OCI-LY7 (cell line): ENCODE measurements around the gene DPP10. TPM values are rescaled to one million over a fixed set of nuclear protein-coding genes. Genes with fewer than 3 reads are reported as not detected.

ENCODE experiments used
- BruUV-seq: library from RNA; stranded (reverse); fragments of 400-500 nt; replicated peaks from 2 replicates; lab custom pipeline; 2021; lab: Mats Ljungman, UMichigan
- CTCF ChIA-PET: fragments of 300-600 bp; sonication (Branson Sonifier 250); formaldehyde crosslinking; loops from one replicate; lab custom pipeline; 2022; ENCODE audit warnings: antibody characterized with exemption; ENCODE audit not compliant: unreplicated experiment; lab: Charles Lee
- POLR2A ChIA-PET: fragments of 300-600 bp; sonication (Branson Sonifier 250); formaldehyde crosslinking; loops from one replicate; lab custom pipeline; 2022; ENCODE audit warnings: antibody characterized with exemption; lab: Charles Lee
- DNase-seq: peaks from one replicate; pipeline ENCODE4 v3.0.0-alpha.2; 2015; ENCODE audit warnings: low spot score
- H2AFZ ChIP-seq: fragments of 200-600 bp; sonication (generic), shearing (Covaris generic); 2 replicates; pipeline ENCODE4 v1.6.1; 2014; ENCODE audit warnings: mild to moderate bottlenecking, antibody characterized with exemption, low read length, moderate library complexity
- H3K27ac ChIP-seq: fragments of 200-600 bp; sonication (generic); 2 replicates; pipeline ENCODE4 v1.5.1; 2014; ENCODE audit warnings: mixed run types, low read depth, mild to moderate bottlenecking, moderate library complexity, low read length, inconsistent platforms; ENCODE audit not compliant: poor library complexity, severe bottlenecking
- H3K36me3 ChIP-seq: fragments of 200-600 bp; sonication (generic); 2 replicates; pipeline ENCODE4 v1.6.1; 2014; ENCODE audit warnings: mild to moderate bottlenecking, antibody characterized with exemption, low read length, moderate library complexity, mixed read lengths; ENCODE audit not compliant: insufficient read depth
- H3K4me1 ChIP-seq: fragments of 200-600 bp; sonication (generic); 2 replicates; pipeline ENCODE4 v1.5.1; 2014; ENCODE audit warnings: mild to moderate bottlenecking, low read length; ENCODE audit not compliant: insufficient read depth, poor library complexity, severe bottlenecking
- H3K4me2 ChIP-seq: fragments of 200-600 bp; sonication (generic); 2 replicates; pipeline ENCODE4 v1.6.1; 2014; ENCODE audit warnings: mild to moderate bottlenecking, low read length
- H3K4me3 ChIP-seq: fragments of 200-600 bp; sonication (generic); 2 replicates; pipeline ENCODE4 v1.5.1; 2014; ENCODE audit warnings: mild to moderate bottlenecking, low read depth, low read length; ENCODE audit not compliant: poor library complexity, severe bottlenecking
- H3K79me2 ChIP-seq: fragments of 200-600 bp; sonication (generic); 2 replicates; pipeline ENCODE4 v1.6.1; 2016; ENCODE audit warnings: low read depth, mild to moderate bottlenecking, low read length, moderate library complexity, mixed read lengths; ENCODE audit not compliant: insufficient read depth
- H3K9me2 ChIP-seq: fragments of 200-600 bp; sonication (generic); 2 replicates; pipeline ENCODE4 v1.6.1; 2016; ENCODE audit warnings: mild to moderate bottlenecking, low read length, mixed read lengths; ENCODE audit not compliant: insufficient read depth
- H3K9me3 ChIP-seq: fragments of 200-600 bp; sonication (generic); 2 replicates; pipeline ENCODE4 v1.6.1; 2014; ENCODE audit warnings: mild to moderate bottlenecking, mixed run types, low read length, mixed read lengths
- H4K20me1 ChIP-seq: fragments of 200-600 bp; sonication (generic); 2 replicates; pipeline ENCODE4 v1.6.1; 2014; ENCODE audit warnings: mild to moderate bottlenecking, antibody characterized with exemption, low read length, moderate library complexity, mixed read lengths; ENCODE audit not compliant: insufficient read depth
- EZH2phosphoT487 ChIP-seq: fragments of 200-600 bp; sonication (generic); IDR thresholded peaks from 2 replicates; pipeline ENCODE4 v1.6.1; 2018; ENCODE audit warnings: low read depth, borderline replicate concordance, mild to moderate bottlenecking, mixed run types, antibody characterized with exemption, low read length, moderate library complexity, mixed read lengths
- intact Hi-C: fragments of 100-400 bp; cut with micrococcal nuclease; formaldehyde crosslinking; loops from one replicate; pipeline ENCODE4 v1.10.0; 2022; ENCODE audit not compliant: unreplicated experiment
- total RNA-seq, 2 experiments: library from RNA; depleted of rRNA in 1 of 2; stranded (reverse); fragments of >200 nt in 1 of 2; shearing (Covaris generic) in 1 of 2; gene quantifications; 2 replicates each; pipeline ENCODE4 v1.2.3, GENCODE V29; 2014 to 2022
- TF ChIP-seq, protein P1 (sequence below): fragments of 200-600 bp; sonication (generic); conservative IDR thresholded peaks from 2 replicates; pipeline ENCODE4 v1.5.1; 2014; ENCODE audit warnings: mild to moderate bottlenecking, antibody characterized with exemption, low read length, moderate library complexity, mixed read lengths

The DPP10 gene
- total RNA-seq, 2 experiments from 2014 or later = not detected

DNA sequence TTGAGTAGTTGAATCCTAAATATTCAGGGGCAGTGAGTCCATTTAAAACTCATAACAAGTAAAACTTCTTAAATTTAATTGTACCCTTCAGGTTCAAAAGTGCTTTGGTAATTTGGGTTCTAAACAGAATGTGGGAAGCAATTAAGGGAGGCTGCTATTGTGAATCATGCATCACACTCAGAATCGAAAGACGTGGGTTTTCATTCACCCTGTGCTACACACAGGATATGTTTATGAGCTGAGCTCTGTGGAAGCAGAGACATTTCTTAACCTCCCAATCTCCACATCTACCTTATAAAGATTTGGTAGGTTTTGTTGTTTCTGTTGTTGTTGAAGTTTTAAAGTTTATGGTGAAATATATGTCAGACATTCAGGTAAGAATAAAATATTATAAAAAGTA, 633.4 kb downstream of the DPP10 start:
- intact Hi-C loops = no loop called here
- H3K9me3 ChIP-seq = no peaks in the 10 kb centered on the region
- no peaks in the 10 kb centered on the region for H4K20me1 ChIP-seq
- no peaks in the 10 kb centered on the region for H3K36me3 ChIP-seq
- no peaks in the 10 kb centered on the region for H3K4me1 ChIP-seq
- H3K79me2 ChIP-seq = no peaks in the 10 kb centered on the region
- no peaks in the 10 kb centered on the region for H3K9me2 ChIP-seq
- H3K4me2 ChIP-seq = no peak overlapping the region
- ChIA-PET POLR2A (interaction anchor here (0.6 kb wide), 1 partner anchor 12 kb away, joined by 4 read pairs; no protein-coding TSS in a partner anchor), CTCF (no interaction called here)
- BruUV-seq = no TSS peak
- H3K27ac ChIP-seq = no peak overlapping the region
- TF ChIP-seq, protein P1, sequence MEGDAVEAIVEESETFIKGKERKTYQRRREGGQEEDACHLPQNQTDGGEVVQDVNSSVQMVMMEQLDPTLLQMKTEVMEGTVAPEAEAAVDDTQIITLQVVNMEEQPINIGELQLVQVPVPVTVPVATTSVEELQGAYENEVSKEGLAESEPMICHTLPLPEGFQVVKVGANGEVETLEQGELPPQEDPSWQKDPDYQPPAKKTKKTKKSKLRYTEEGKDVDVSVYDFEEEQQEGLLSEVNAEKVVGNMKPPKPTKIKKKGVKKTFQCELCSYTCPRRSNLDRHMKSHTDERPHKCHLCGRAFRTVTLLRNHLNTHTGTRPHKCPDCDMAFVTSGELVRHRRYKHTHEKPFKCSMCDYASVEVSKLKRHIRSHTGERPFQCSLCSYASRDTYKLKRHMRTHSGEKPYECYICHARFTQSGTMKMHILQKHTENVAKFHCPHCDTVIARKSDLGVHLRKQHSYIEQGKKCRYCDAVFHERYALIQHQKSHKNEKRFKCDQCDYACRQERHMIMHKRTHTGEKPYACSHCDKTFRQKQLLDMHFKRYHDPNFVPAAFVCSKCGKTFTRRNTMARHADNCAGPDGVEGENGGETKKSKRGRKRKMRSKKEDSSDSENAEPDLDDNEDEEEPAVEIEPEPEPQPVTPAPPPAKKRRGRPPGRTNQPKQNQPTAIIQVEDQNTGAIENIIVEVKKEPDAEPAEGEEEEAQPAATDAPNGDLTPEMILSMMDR = no peak
- TF ChIP-seq EZH2phosphoT487 = no peak
- H3K4me3 ChIP-seq = no peak overlapping the region
- no peak overlapping the region for H2AFZ ChIP-seq
- no peak for DNase-seq

DNA sequence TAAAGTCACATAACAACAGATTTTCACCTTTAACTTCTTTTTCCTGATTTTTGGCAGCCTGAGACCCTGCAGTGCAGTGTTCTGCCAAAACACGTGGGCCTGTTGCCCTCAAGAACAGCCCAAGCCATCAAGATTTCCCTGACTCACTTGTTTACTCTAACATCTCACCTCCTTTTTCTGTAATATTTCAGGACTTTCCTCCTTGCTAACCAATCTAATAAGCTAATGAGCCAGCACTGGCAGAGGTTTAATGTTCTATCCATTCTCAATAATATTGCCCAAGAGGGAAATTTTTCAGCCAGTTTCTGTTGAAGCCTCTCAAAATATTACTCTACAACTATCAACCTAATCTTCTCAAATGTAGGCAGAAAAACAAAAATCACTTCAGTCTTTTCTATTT, 635.2 kb downstream of the DPP10 start:
- H2AFZ ChIP-seq = no peak overlapping the region
- ChIA-PET POLR2A (no interaction called here), CTCF (no interaction called here)
- no peaks in the 10 kb centered on the region for H3K79me2 ChIP-seq
- H3K9me2 ChIP-seq = no peaks in the 10 kb centered on the region
- no peaks in the 10 kb centered on the region for H3K9me3 ChIP-seq
- TF ChIP-seq, protein P1 = no peak
- TF ChIP-seq EZH2phosphoT487 = no peak
- no peak overlapping the region for H3K27ac ChIP-seq
- intact Hi-C loops = no loop called here
- H3K4me1 ChIP-seq = no peaks in the 10 kb centered on the region
- H3K4me3 ChIP-seq = no peak overlapping the region
- no peak overlapping the region for H3K4me2 ChIP-seq
- DNase-seq = no peak
- H4K20me1 ChIP-seq = no peaks in the 10 kb centered on the region
- BruUV-seq = no TSS peak
- H3K36me3 ChIP-seq = no peaks in the 10 kb centered on the region

DNA sequence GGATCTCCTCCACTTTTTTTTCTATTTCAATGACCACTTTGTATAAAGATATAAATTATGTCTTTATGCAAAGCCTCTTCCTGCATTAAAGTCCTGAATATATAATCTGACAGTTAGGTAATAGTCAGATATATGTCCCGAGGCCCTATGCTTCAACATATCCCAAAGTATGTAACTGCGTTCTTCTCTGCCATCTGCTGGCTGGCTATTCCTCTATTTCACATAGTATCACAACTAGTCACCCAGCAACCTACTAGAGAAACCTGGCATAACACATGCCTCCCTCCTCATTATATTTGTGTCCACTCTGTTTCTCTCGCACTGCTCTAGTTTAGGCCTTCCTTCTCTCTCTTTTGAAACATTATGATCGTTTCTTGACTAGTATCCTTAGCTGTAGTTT, 640.8 kb downstream of the DPP10 start:
- BruUV-seq = no TSS peak
- intact Hi-C loops = no loop called here
- POLR2A ChIA-PET = no interaction called here
- Histone ChIP-seq H3K4me1 (no peaks in the 10 kb centered on the region), H3K79me2 (no peaks in the 10 kb centered on the region), H3K4me3 (no peak overlapping the region), H3K36me3 (no peaks in the 10 kb centered on the region), H3K9me3 (no peaks in the 10 kb centered on the region), H2AFZ (no peak overlapping the region), H3K9me2 (no peaks in the 10 kb centered on the region), H3K27ac (no peak overlapping the region), H3K4me2 (no peak overlapping the region), H4K20me1 (no peaks in the 10 kb centered on the region)
- CTCF ChIA-PET = no interaction called here
- DNase-seq = no peak
- TF ChIP-seq, protein P1 = 0 out of 2 replicates have a peak, but pooled peaks have one; percentile 14
- no peak for TF ChIP-seq EZH2phosphoT487
